A673 (cell line): ENCODE results near the gene PRSS27.

Source experiments
- CTCF ChIP-seq: fragments of 300-800, 200-600 bp; sonication (generic); conservative IDR thresholded peaks from 2 replicates; pipeline ENCODE4 v1.5.1; 2017; ENCODE audit warnings: low read depth, mild to moderate bottlenecking, antibody characterized with exemption, low read length, moderate library complexity, mixed read lengths
- EZH2 ChIP-seq: fragments of 200-600 bp; sonication (generic); IDR thresholded peaks from 2 replicates; pipeline ENCODE4 v1.6.1; 2017; ENCODE audit warnings: borderline replicate concordance, low read depth, mild to moderate bottlenecking, mixed read lengths, antibody characterized with exemption, low read length; ENCODE audit not compliant: poor library complexity, severe bottlenecking

DNA sequence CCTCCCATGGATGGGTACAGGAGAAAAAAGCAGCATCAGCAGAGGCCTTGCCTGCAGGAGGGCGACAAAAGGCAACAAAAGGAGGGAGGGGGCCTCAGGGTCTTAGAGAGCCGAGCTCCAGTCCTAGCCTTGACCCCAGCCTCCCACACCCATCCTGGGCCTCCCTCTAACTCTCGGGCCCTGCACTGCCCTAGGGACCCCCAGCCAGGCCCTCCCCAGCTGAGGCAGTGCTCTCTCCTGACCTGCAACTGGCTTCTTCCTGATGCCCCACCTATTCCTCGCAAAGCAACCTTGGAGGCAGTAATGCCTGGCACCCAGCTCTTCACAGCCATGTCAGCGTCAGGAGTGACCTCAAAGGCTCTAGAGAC is 17.2 kb upstream of the PRSS27 start:
- no peak for TF ChIP-seq CTCF
- TF ChIP-seq EZH2 = no peak
